Retinal pigment epithelial cell (primary cell): Measurements from ENCODE around the gene LIPA.

Experiments
- DNase-seq: peaks from one replicate; pipeline ENCODE4 v3.0.0-alpha.2; 2010; ENCODE audit warnings: low read depth
- H3K4me3 ChIP-seq: 2 replicates; pipeline ENCODE4 v1.5.1; 2011; ENCODE audit warnings: mild to moderate bottlenecking, low read length, control low read depth, moderate library complexity
- CTCF ChIP-seq: conservative IDR thresholded peaks from 2 replicates; pipeline ENCODE4 v1.5.1; 2011; ENCODE audit warnings: low read depth, low read length, control low read depth, inconsistent platforms

Gene LIPA

GRCh38 chr10:89270153-89270483, 18.5 kb upstream of the LIPA start:
- no peak for DNase-seq
- no peak for TF ChIP-seq CTCF
- H3K4me3 ChIP-seq, result no peak overlapping the region

GRCh38 chr10:89269433-89270152, 18.0 kb upstream of the LIPA start:
- no peak for DNase-seq

GRCh38 chr10:89266721-89267453, 15.3 kb upstream of the LIPA start:
- TF ChIP-seq CTCF, result no peak
- H3K4me3 ChIP-seq, result no peak overlapping the region
- no peak for DNase-seq

More at GRCh38 chr10:89269433-89270152, 18.0 kb upstream of the LIPA start:
- no peak overlapping the region for H3K4me3 ChIP-seq
- no peak for TF ChIP-seq CTCF

GRCh38 chr10:89263531-89263930, 12.0 kb upstream of the LIPA start:
- no peak for DNase-seq
- no peak for TF ChIP-seq CTCF

GRCh38 chr10:89263091-89263490, 11.5 kb upstream of the LIPA start:
- no peak for TF ChIP-seq CTCF
- no peak for DNase-seq
- no peak overlapping the region for H3K4me3 ChIP-seq

More at GRCh38 chr10:89263531-89263930, 12.0 kb upstream of the LIPA start:
- no peak overlapping the region for H3K4me3 ChIP-seq

GRCh38 chr10:89262086-89263051, 10.8 kb upstream of the LIPA start:
- no peak for DNase-seq
- TF ChIP-seq CTCF, result no peak
- no peak overlapping the region for H3K4me3 ChIP-seq
